Esophagus (tissue), 2 donors: ENCODE results near the gene NOS3. TPM values are rescaled to one million over a fixed set of nuclear protein-coding genes. Genes with fewer than 3 reads are reported as not detected.
"Not testable (repeated sequence)": the region's sequence is repeated elsewhere in the genome, so short reads cannot be mapped to it uniquely, and the experiment has no call there.

Source experiments
- H3K27ac ChIP-seq, 2 donors: one replicate each; pipeline ENCODE4 v1.5.1; 2013; ENCODE audit warnings: low read depth in 2 of 2, mild to moderate bottlenecking in 2 of 2, inconsistent platforms in 1 of 2, low read length in 1 of 2, moderate library complexity in 1 of 2
- H3K27me3 ChIP-seq, 2 donors: one replicate each; pipeline ENCODE4 v1.6.1; 2013; ENCODE audit warnings: low read length in 2 of 2, control low read depth in 1 of 2, mild to moderate bottlenecking in 1 of 2; ENCODE audit not compliant: insufficient read depth in 2 of 2, control insufficient read depth in 1 of 2
- H3K36me3 ChIP-seq, 2 donors: one replicate each; pipeline ENCODE4 v1.6.1; 2013; ENCODE audit warnings: low read length in 1 of 2; ENCODE audit not compliant: control insufficient read depth in 2 of 2, insufficient read depth in 2 of 2
- H3K4me1 ChIP-seq, 2 donors: one replicate each; pipeline ENCODE4 v1.6.1; 2013; ENCODE audit warnings: low read length in 1 of 2; ENCODE audit not compliant: control insufficient read depth in 2 of 2, insufficient read depth in 2 of 2
- H3K4me3 ChIP-seq, 2 donors: one replicate each; pipeline ENCODE4 v1.5.1; 2013; ENCODE audit warnings: low read length in 2 of 2, mild to moderate bottlenecking in 2 of 2, low read depth in 1 of 2, moderate library complexity in 1 of 2
- H3K9me3 ChIP-seq, 2 donors: one replicate each; pipeline ENCODE4 v1.6.1; 2013; ENCODE audit warnings: mild to moderate bottlenecking in 2 of 2, low read depth in 1 of 2, low read length in 1 of 2, moderate library complexity in 1 of 2; ENCODE audit not compliant: control insufficient read depth in 2 of 2, insufficient read depth in 1 of 2
- WGBS, 2 donors: extraction: QIAGEN DNeasy Blood & Tissue Kit; methylation state at CpG; one replicate each; pipeline ENCODE4 v1.1.7; 2013; 5-methylcytosine and 5-hydroxymethylcytosine counted together
- polyA plus RNA-seq, 2 donors: library from polyadenylated mRNA; stranded (reverse); fragments of 200-250 nt; gene quantifications; one replicate each; pipeline ENCODE4 v1.2.3, GENCODE V29; 2013
- donor health status: healthy with polysubstance abuse.
- donor health status: Bipolar disorder and iron deficiency.

NOS3 gene
- polyA plus RNA-seq, 2 donors = 4.5 to 4.9 TPM

- Histone ChIP-seq H3K9me3 (no peaks in the 10 kb centered on the region), H3K27ac (no peak overlapping the region), H3K27me3 (no peaks in the 10 kb centered on the region), H3K4me3 (no peak overlapping the region), H3K4me1 (peaks cover under 1 to 7% of the 10 kb centered on the region in 2 donors), H3K36me3 (no peaks in the 10 kb centered on the region)
- WGBS, 2 donors = 30 to 34% methylated on average over 10 to 11 of the region's 11 CpGs
Measured at GRCh38 chr7:151008143-151008510, 17.3 kb downstream of the NOS3 start.

GRCh38 chr7:151008511-151009323 lies 17.9 kb downstream of the NOS3 start:
- 44 to 49% methylated on average over 40 of the region's 40 CpGs for WGBS, 2 donors
- peaks cover 6 to 11% of the 10 kb centered on the region in 2 donors for H3K4me1 ChIP-seq
- no peaks in the 10 kb centered on the region for H3K27me3 ChIP-seq
- H3K4me3 ChIP-seq = no peak overlapping the region
- H3K9me3 ChIP-seq = no peaks in the 10 kb centered on the region
- H3K27ac ChIP-seq = no peak overlapping the region
- H3K36me3 ChIP-seq = no peaks in the 10 kb centered on the region

- peaks cover 7 to 16% of the 10 kb centered on the region in 2 donors for H3K4me1 ChIP-seq
- no peaks in the 10 kb centered on the region for H3K36me3 ChIP-seq
- no peaks in the 10 kb centered on the region for H3K9me3 ChIP-seq
- no peak overlapping the region for H3K27ac ChIP-seq
- no peaks in the 10 kb centered on the region for H3K27me3 ChIP-seq
- no peak overlapping the region for H3K4me3 ChIP-seq
- WGBS, 2 donors = 66 to 70% methylated on average over 20 to 22 of the region's 22 CpGs
Measured at GRCh38 chr7:151009327-151010036, 18.7 kb downstream of the NOS3 start.

GRCh38 chr7:151010037-151010306 lies 19.2 kb downstream of the NOS3 start:
- Histone ChIP-seq H3K4me1 (peaks cover 7 to 16% of the 10 kb centered on the region in 2 donors), H3K9me3 (no peaks in the 10 kb centered on the region), H3K27me3 (no peaks in the 10 kb centered on the region), H3K4me3 (no peak overlapping the region), H3K27ac (no peak overlapping the region), H3K36me3 (no peaks in the 10 kb centered on the region)
- 31 to 33% methylated on average over 7 of the region's 7 CpGs for WGBS, 2 donors

GRCh38 chr7:151010307-151011096 lies 19.7 kb downstream of the NOS3 start:
- H3K4me1 ChIP-seq = peaks cover 7 to 16% of the 10 kb centered on the region in 2 donors
- H3K27ac ChIP-seq = peak overlapping the region; percentile 19 to 62
- no peaks in the 10 kb centered on the region for H3K27me3 ChIP-seq
- 29 to 41% methylated on average over 16 to 18 of the region's 18 CpGs for WGBS, 2 donors
- H3K4me3 ChIP-seq = no peak overlapping the region
- no peaks in the 10 kb centered on the region for H3K9me3 ChIP-seq
- H3K36me3 ChIP-seq = no peaks in the 10 kb centered on the region

- Histone ChIP-seq H3K4me1 (peaks cover 7 to 16% of the 10 kb centered on the region in 2 donors), H3K4me3 (no peak overlapping the region)
- 44 to 60% methylated on average over 1 of the region's 1 CpG for WGBS, 2 donors
Measured at GRCh38 chr7:151011097-151011409, 20.2 kb downstream of the NOS3 start.

GRCh38 chr7:151011616-151012015 lies 20.8 kb downstream of the NOS3 start:
- 83 to 92% methylated on average over 12 of the region's 12 CpGs for WGBS, 2 donors
- Histone ChIP-seq H3K4me1 (peaks cover 7 to 16% of the 10 kb centered on the region in 2 donors), H3K27ac (peak overlapping the region in 1 of 2 donors; percentile 9)
- not testable (repeated sequence) for H3K9me3 ChIP-seq, H3K36me3 ChIP-seq, H3K27me3 ChIP-seq, H3K4me3 ChIP-seq

More at GRCh38 chr7:151011097-151011409, 20.2 kb downstream of the NOS3 start:
- H3K27ac ChIP-seq = peak overlapping the region in 1 of 2 donors; percentile 34
- no peaks in the 10 kb centered on the region for H3K9me3 ChIP-seq
- H3K27me3 ChIP-seq = no peaks in the 10 kb centered on the region
- H3K36me3 ChIP-seq = no peaks in the 10 kb centered on the region

GRCh38 chr7:151012031-151012692 lies 21.3 kb downstream of the NOS3 start:
- no peaks in the 10 kb centered on the region for H3K36me3 ChIP-seq
- H3K27me3 ChIP-seq = no peaks in the 10 kb centered on the region
- peak overlapping the region in 1 of 2 donors; percentile 73 for H3K27ac ChIP-seq
- peaks cover 7 to 16% of the 10 kb centered on the region in 2 donors for H3K4me1 ChIP-seq
- no peaks in the 10 kb centered on the region for H3K9me3 ChIP-seq
- WGBS, 2 donors = 74 to 77% methylated on average over 6 of the region's 6 CpGs
- H3K4me3 ChIP-seq = no peak overlapping the region

- Histone ChIP-seq H3K4me3 (no peak overlapping the region), H3K36me3 (no peaks in the 10 kb centered on the region), H3K4me1 (peaks cover 7 to 14% of the 10 kb centered on the region in 2 donors), H3K27me3 (no peaks in the 10 kb centered on the region), H3K27ac (peak overlapping the region in 1 of 2 donors; percentile 39), H3K9me3 (no peaks in the 10 kb centered on the region)
- 36% methylated on average over 23 of the region's 23 CpGs for WGBS, 2 donors
Measured at GRCh38 chr7:151012911-151013347, 22.1 kb downstream of the NOS3 start.
